Endothelial cell of umbilical vein (primary cell): ENCODE results near the gene TTLL5. TPM values are rescaled to one million over a fixed set of nuclear protein-coding genes. Genes with fewer than 3 reads are reported as not detected.

ENCODE experiments used
- BruUV-seq: library from RNA; stranded (reverse); fragments of 400-500 nt; replicated peaks from 2 replicates; lab custom pipeline; 2021; lab: Mats Ljungman, UMichigan
- CTCF ChIA-PET: fragments of 300-600, 350-600 bp; sonication (Branson Sonifier 250); formaldehyde crosslinking; loops from one replicate; lab custom pipeline; 2021; ENCODE audit warnings: antibody characterized with exemption, inconsistent platforms; lab: Charles Lee
- POLR2A ChIA-PET: fragments of 300-600, 350-600 bp; sonication (Branson Sonifier 250); formaldehyde crosslinking; loops from one replicate; lab custom pipeline; 2021; ENCODE audit warnings: antibody characterized with exemption, inconsistent platforms; lab: Charles Lee
- DNase-seq: peaks from one replicate; pipeline ENCODE4 v3.0.0-alpha.2; 2011; ENCODE audit warnings: low read depth, low spot score
- FAIRE-seq: peaks from 2 replicates; lab custom pipeline; 2011; peaks lifted over from hg19 to GRCh38; lab: Jason Lieb, UNC
- H2AFZ ChIP-seq: 2 replicates; pipeline ENCODE4 v1.6.0; 2012; ENCODE audit warnings: low read depth, low read length, control low read depth, inconsistent platforms
- H3K27ac ChIP-seq: 2 replicates; pipeline ENCODE4 v1.5.1; 2011; ENCODE audit warnings: low read depth, mild to moderate bottlenecking, control low read depth, low read length, moderate library complexity; ENCODE audit not compliant: insufficient read depth
- H3K27me3 ChIP-seq, 2 experiments: 2 replicates each; pipeline versions ENCODE4 v1.6.0 to v1.6.1; 2011; ENCODE audit warnings: low read length in 2 of 2, mixed read lengths in 1 of 2; ENCODE audit not compliant: control insufficient read depth in 2 of 2, insufficient read depth in 2 of 2
- H3K36me3 ChIP-seq, 2 experiments: 2 replicates in 1 of 2; 3 replicates in 1 of 2; pipeline ENCODE4 v1.5.1; 2011; ENCODE audit warnings: low read length in 2 of 2, mild to moderate bottlenecking in 1 of 2, moderate library complexity in 1 of 2; ENCODE audit not compliant: control insufficient read depth in 2 of 2, insufficient read depth in 2 of 2; ENCODE audit errors: extremely low read depth in 1 of 2
- H3K4me1 ChIP-seq: 3 replicates; pipeline ENCODE4 v1.5.1; 2011; ENCODE audit warnings: mild to moderate bottlenecking, low read length; ENCODE audit not compliant: control insufficient read depth, insufficient read depth; ENCODE audit errors: extremely low read depth
- H3K4me2 ChIP-seq: 2 replicates; pipeline ENCODE4 v1.6.1; 2011; ENCODE audit warnings: low read length, control low read depth, mixed read lengths; ENCODE audit not compliant: insufficient read depth
- H3K4me3 ChIP-seq, 3 experiments: fragments of 200-600 bp in 1 of 3; sonication (generic), shearing (Covaris generic) in 1 of 3; replicated peaks in 1 of 3; 2 replicates each; pipeline ENCODE4 v1.5.1; 2011 to 2016; ENCODE audit warnings: control low read depth in 3 of 3, low read length in 3 of 3, mild to moderate bottlenecking in 2 of 3, inconsistent platforms in 1 of 3, low read depth in 1 of 3, moderate library complexity in 1 of 3; ENCODE audit not compliant: insufficient read depth in 1 of 3
- H3K79me2 ChIP-seq: 2 replicates; pipeline ENCODE4 v1.6.0; 2012; ENCODE audit warnings: low read length, inconsistent platforms; ENCODE audit not compliant: control insufficient read depth, insufficient read depth
- H3K9ac ChIP-seq: replicated peaks from 2 replicates; pipeline ENCODE3; 2011; ENCODE audit warnings: low read length, control low read depth; ENCODE audit not compliant: insufficient read depth; ENCODE audit errors: extremely low read depth
- H3K9me1 ChIP-seq: replicated peaks from 3 replicates; pipeline ENCODE4 v1.6.0; 2011; ENCODE audit warnings: mild to moderate bottlenecking, low read length; ENCODE audit not compliant: control insufficient read depth, insufficient read depth; ENCODE audit errors: extremely low read depth
- H3K9me3 ChIP-seq: replicated peaks from 2 replicates; pipeline ENCODE4 v1.5.1; 2012; ENCODE audit warnings: low read length, inconsistent platforms; ENCODE audit not compliant: control insufficient read depth, insufficient read depth
- H4K20me1 ChIP-seq: replicated peaks from 2 replicates; pipeline ENCODE3; 2011; ENCODE audit warnings: mild to moderate bottlenecking, low read length; ENCODE audit not compliant: control insufficient read depth, insufficient read depth; ENCODE audit errors: extremely low read depth
- EZH2 ChIP-seq: IDR thresholded peaks from 2 replicates; pipeline ENCODE4 v1.6.1; 2012; ENCODE audit warnings: borderline replicate concordance, low read depth, mild to moderate bottlenecking, moderate library complexity, low read length, inconsistent platforms; ENCODE audit not compliant: severe bottlenecking
- FOS ChIP-seq: IDR thresholded peaks from 2 replicates; pipeline ENCODE4 v1.6.1; 2011; ENCODE audit warnings: mild to moderate bottlenecking, low read length, moderate library complexity, borderline replicate concordance; ENCODE audit not compliant: insufficient read depth
- GATA2 ChIP-seq: IDR thresholded peaks from 2 replicates; pipeline ENCODE4 v1.7.0; 2011; ENCODE audit warnings: low read depth, mild to moderate bottlenecking, moderate library complexity, mixed read lengths, low read length; ENCODE audit not compliant: insufficient read length, insufficient read depth
- JUN ChIP-seq: IDR thresholded peaks from 2 replicates; pipeline ENCODE4 v1.6.1; 2011; ENCODE audit warnings: borderline replicate concordance, low read depth; ENCODE audit not compliant: insufficient read length, insufficient read depth
- MYC ChIP-seq: IDR thresholded peaks from one replicate; pipeline ENCODE4 v1.6.1; 2011; ENCODE audit warnings: mild to moderate bottlenecking, low read depth, low read length
- POLR2A ChIP-seq: IDR thresholded peaks from 2 replicates; pipeline ENCODE4 v1.6.1; 2012; ENCODE audit warnings: low read depth, mild to moderate bottlenecking, control low read depth, low read length
- POLR2AphosphoS5 ChIP-seq: IDR thresholded peaks from 2 replicates; pipeline ENCODE4 v1.6.1; 2012; ENCODE audit warnings: low read depth, mild to moderate bottlenecking, control low read depth, low read length, moderate library complexity; ENCODE audit not compliant: insufficient read depth
- dilution Hi-C: fragments of 300-500 bp; cut with MboI; formaldehyde crosslinking; loops from one replicate; pipeline ENCODE4 v1.15.0; 2019; ENCODE audit warnings: low sequenced_read_pairs; ENCODE audit not compliant: extremely low pct_ligation_motif_present
- intact Hi-C: fragments of 100-400 bp; cut with micrococcal nuclease; formaldehyde crosslinking; loops from one replicate; pipeline ENCODE4 v1.10.0; 2022
- polyA plus RNA-seq, 4 experiments: library from polyadenylated mRNA; depleted of rRNA in 3 of 4; stranded (reverse) in 3 of 4; unstranded in 1 of 4; fragments of >200 nt; gene quantifications; 2 replicates each; pipeline versions ENCODE4 v1.2.1 to v1.2.3, GENCODE V29; 2011 to 2012; ENCODE audit warnings: missing spikeins in 1 of 4
- total RNA-seq: library from RNA; stranded (reverse); gene quantifications from 2 replicates; pipeline ENCODE4 v1.2.3, GENCODE V29; 2021
- TF ChIP-seq, protein P1 (sequence below): IDR thresholded peaks from 2 replicates; pipeline ENCODE4 v1.6.1; 2011; ENCODE audit not compliant: insufficient read depth, insufficient read length
- TF ChIP-seq, protein P2 (sequence below), 2 donors: IDR thresholded peaks; 1 replicate in 1 of 2; 2 replicates in 1 of 2; pipeline ENCODE4 v1.5.1; 2011; ENCODE audit warnings: low read length in 2 of 2, mild to moderate bottlenecking in 2 of 2, moderate library complexity in 2 of 2, control low read depth in 1 of 2, inconsistent platforms in 1 of 2, low read depth in 1 of 2; ENCODE audit not compliant: insufficient read depth in 1 of 2; ENCODE audit errors: extremely low read depth in 1 of 2

TTLL5 gene
- total and polyA plus RNA-seq, 2 donors (not counting 3 experiments of a cell fraction or from before 2014, with no cell fraction given), result 33.2 to 93.6 TPM

DNA sequence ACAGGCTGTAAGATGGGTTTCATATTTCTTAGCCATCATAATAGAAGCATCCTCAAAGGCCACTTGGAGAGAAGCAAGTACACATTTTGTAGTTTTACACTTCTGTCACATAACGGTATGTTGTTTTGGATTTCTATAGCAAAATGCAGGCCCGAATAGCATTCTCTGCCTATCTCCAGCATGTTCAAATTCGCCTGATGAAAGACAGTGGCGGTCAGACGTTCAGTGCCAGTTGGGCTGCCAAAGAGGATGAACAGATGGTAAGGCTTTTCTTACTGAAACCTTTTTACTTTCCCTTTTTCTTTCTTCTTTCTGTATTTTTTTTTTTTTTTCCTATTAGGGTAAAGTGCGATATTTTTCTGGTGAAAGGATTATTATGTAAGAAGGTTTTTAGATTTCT is 110.5 kb downstream of the TTLL5 start:
- no peak for FAIRE-seq
- H4K20me1 ChIP-seq, result no peaks in the 10 kb centered on the region
- no peaks in the 10 kb centered on the region for H3K79me2 ChIP-seq
- dilution Hi-C loops (no loop called here), intact Hi-C loops (no loop called here)
- TF ChIP-seq GATA2, result no peak
- TF ChIP-seq POLR2AphosphoS5, result no peak
- no peak for TF ChIP-seq POLR2A
- TF ChIP-seq FOS, result no peak
- TF ChIP-seq MYC, result no peak
- TF ChIP-seq JUN, result no peak
- no peaks in the 10 kb centered on the region for H3K9me1 ChIP-seq
- no peak overlapping the region for H3K27ac ChIP-seq
- H3K36me3 ChIP-seq, result peaks cover 7 to 17% of the 10 kb centered on the region in 2 experiments
- H3K4me2 ChIP-seq, result no peak overlapping the region
- CTCF ChIA-PET, result interaction anchor here (0.9 to 2.4 kb wide), 2 partner anchors 135 to 215 kb away, joined by 3 to 8 read pairs; partner anchors contain the start of gene IFT43
- H3K27me3 ChIP-seq, result no peaks in the 10 kb centered on the region
- H3K9ac ChIP-seq, result no peak overlapping the region
- no peak overlapping the region for H3K4me3 ChIP-seq
- POLR2A ChIA-PET, result no interaction called here
- no peak overlapping the region for H2AFZ ChIP-seq
- BruUV-seq, result no TSS peak
- H3K9me3 ChIP-seq, result no peaks in the 10 kb centered on the region
- no peaks in the 10 kb centered on the region for H3K4me1 ChIP-seq
- no peak for DNase-seq

DNA sequence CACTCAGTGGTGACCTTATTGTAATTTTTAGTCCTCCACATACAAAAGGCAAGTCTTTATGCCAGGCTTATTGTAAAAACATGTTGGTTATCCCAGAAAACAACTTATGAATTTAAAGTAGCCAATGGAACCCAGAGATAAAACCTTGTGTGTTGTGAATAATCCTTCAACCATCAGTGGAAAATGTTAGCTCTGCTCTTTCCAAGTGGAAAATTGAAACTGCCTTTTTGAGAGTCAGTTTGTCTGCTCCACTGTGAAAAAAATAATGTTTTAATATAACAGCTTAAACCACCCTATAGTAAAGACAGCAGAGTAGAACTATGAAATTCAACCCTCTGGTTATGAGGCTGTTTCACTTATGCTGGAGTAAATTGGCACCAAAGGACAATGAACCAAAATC is 112.0 kb downstream of the TTLL5 start:
- TF ChIP-seq FOS (no peak), POLR2AphosphoS5 (no peak), JUN (no peak), EZH2 (no peak), GATA2 (no peak), MYC (no peak), POLR2A (no peak)
- TF ChIP-seq, protein P1, sequence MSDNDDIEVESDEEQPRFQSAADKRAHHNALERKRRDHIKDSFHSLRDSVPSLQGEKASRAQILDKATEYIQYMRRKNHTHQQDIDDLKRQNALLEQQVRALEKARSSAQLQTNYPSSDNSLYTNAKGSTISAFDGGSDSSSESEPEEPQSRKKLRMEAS, result no peak
- TF ChIP-seq, protein P2, sequence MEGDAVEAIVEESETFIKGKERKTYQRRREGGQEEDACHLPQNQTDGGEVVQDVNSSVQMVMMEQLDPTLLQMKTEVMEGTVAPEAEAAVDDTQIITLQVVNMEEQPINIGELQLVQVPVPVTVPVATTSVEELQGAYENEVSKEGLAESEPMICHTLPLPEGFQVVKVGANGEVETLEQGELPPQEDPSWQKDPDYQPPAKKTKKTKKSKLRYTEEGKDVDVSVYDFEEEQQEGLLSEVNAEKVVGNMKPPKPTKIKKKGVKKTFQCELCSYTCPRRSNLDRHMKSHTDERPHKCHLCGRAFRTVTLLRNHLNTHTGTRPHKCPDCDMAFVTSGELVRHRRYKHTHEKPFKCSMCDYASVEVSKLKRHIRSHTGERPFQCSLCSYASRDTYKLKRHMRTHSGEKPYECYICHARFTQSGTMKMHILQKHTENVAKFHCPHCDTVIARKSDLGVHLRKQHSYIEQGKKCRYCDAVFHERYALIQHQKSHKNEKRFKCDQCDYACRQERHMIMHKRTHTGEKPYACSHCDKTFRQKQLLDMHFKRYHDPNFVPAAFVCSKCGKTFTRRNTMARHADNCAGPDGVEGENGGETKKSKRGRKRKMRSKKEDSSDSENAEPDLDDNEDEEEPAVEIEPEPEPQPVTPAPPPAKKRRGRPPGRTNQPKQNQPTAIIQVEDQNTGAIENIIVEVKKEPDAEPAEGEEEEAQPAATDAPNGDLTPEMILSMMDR (IDR thresholded peaks at IDR 0.05; ENCODE audit: extremely low read depth in 1 of 2, insufficient read depth in 1 of 2, low read depth in 1 of 2, low read length in 2 of 2), result no peak
- DNase-seq, result no peak
- H3K27me3 ChIP-seq, result no peaks in the 10 kb centered on the region
- H3K27ac ChIP-seq, result no peak overlapping the region
- no peak overlapping the region for H3K4me3 ChIP-seq
- no peaks in the 10 kb centered on the region for H3K4me1 ChIP-seq
- intact Hi-C loops, result no loop called here
- H3K9me1 ChIP-seq, result no peaks in the 10 kb centered on the region
- H2AFZ ChIP-seq, result no peak overlapping the region
- CTCF ChIA-PET, result interaction anchor here (0.8 to 2.4 kb wide), 4 partner anchors 15 to 209 kb away, joined by 3 to 8 read pairs (median 4); no protein-coding TSS in a partner anchor
- no peak overlapping the region for H3K4me2 ChIP-seq
- no peak for FAIRE-seq
- H3K36me3 ChIP-seq, result peaks cover 7 to 17% of the 10 kb centered on the region in 2 experiments
- dilution Hi-C loops, result no loop called here
- no peak overlapping the region for H3K9ac ChIP-seq
- POLR2A ChIA-PET, result no interaction called here
- no peaks in the 10 kb centered on the region for H3K9me3 ChIP-seq
- no peaks in the 10 kb centered on the region for H3K79me2 ChIP-seq
- no TSS peak for BruUV-seq
- no peaks in the 10 kb centered on the region for H4K20me1 ChIP-seq
